ENCODE data around the gene APOL6.
"Not testable (repeated sequence)": the region's sequence is repeated elsewhere in the genome, so short reads cannot be mapped to it uniquely, and the experiment has no call there.

Gene APOL6

GRCh38 chr22:35620624-35621251 lies 27.5 kb upstream of the APOL6 start:
- TF ChIP-seq ELF4 (IDR thresholded peaks at IDR 0.05) (no peak), TARDBP (IDR thresholded peaks at IDR 0.05) (no peak), PKNOX1 (IDR thresholded peaks at IDR 0.05) (no peak), LEF1 (IDR thresholded peaks at IDR 0.05; ENCODE audit: borderline replicate concordance) (no peak), HDGF (IDR thresholded peaks at IDR 0.05; ENCODE audit: borderline replicate concordance) (no peak), FOXK2 (IDR thresholded peaks at IDR 0.05) (no peak), FOXA1 (IDR thresholded peaks at IDR 0.05) (no peak), CTBP1 (IDR thresholded peaks at IDR 0.05; ENCODE audit: borderline replicate concordance) (no peak), SUZ12 (IDR thresholded peaks at IDR 0.05) (no peak), FOXM1 (IDR thresholded peaks at IDR 0.05; ENCODE audit: borderline replicate concordance) (no peak)
- POLR2A ChIA-PET, result interaction anchor here (1.0 to 1.3 kb wide), 2 partner anchors 269 to 619 kb away, joined by 3 to 4 read pairs; partner anchors contain the start of gene APOL2
- CTCF ChIA-PET, result interaction anchor here (0.6 to 1.4 kb wide), 5 partner anchors 11 to 270 kb away, joined by 3 to 5 read pairs (median 3); no protein-coding TSS in a partner anchor
- DNase-seq (ENCODE audit: extremely low spot score), result no peak

- ChIA-PET CTCF (interaction anchor here (0.6 to 1.4 kb wide), 3 partner anchors 38 to 270 kb away, joined by 3 to 5 read pairs (median 3); no protein-coding TSS in a partner anchor), POLR2A (interaction anchor here (1.0 kb wide), 1 partner anchor 618 kb away, joined by 3 read pairs; the partner anchor contains the start of gene APOL2)
- DNase-seq (ENCODE audit: extremely low spot score), result no peak
- TF ChIP-seq BHLHE40 (IDR thresholded peaks at IDR 0.05; ENCODE audit: borderline replicate concordance) (no peak), L3MBTL2 (conservative IDR thresholded peaks at IDR 0.05) (no peak), SP1 (IDR thresholded peaks at IDR 0.05) (no peak), ELF4 (IDR thresholded peaks at IDR 0.05) (no peak), CTBP1 (IDR thresholded peaks at IDR 0.05; ENCODE audit: borderline replicate concordance) (no peak), LEF1 (IDR thresholded peaks at IDR 0.05; ENCODE audit: borderline replicate concordance) (no peak)
These were observed 26.8 kb upstream of the APOL6 start for GRCh38 chr22:35621451-35621850.

GRCh38 chr22:35622191-35622913 lies 25.9 kb upstream of the APOL6 start:
- CTCF ChIA-PET, result no interaction called here
- POLR2A ChIA-PET, result no interaction called here
- no peak for DNase-seq (ENCODE audit: extremely low spot score)
- TF ChIP-seq PKNOX1 (IDR thresholded peaks at IDR 0.05), result no peak
- no peak for TF ChIP-seq HDGF (IDR thresholded peaks at IDR 0.05; ENCODE audit: borderline replicate concordance)
- no peak for TF ChIP-seq FOXA1 (IDR thresholded peaks at IDR 0.05)
- TF ChIP-seq BHLHE40 (IDR thresholded peaks at IDR 0.05; ENCODE audit: borderline replicate concordance), result no peak
- TF ChIP-seq ARNT (IDR thresholded peaks at IDR 0.05), result no peak
- no peak for TF ChIP-seq FOXM1 (IDR thresholded peaks at IDR 0.05; ENCODE audit: borderline replicate concordance)
- no peak for TF ChIP-seq ZNF384 (IDR thresholded peaks at IDR 0.05)
- TF ChIP-seq FOXK2 (IDR thresholded peaks at IDR 0.05), result no peak
- TF ChIP-seq CTBP1 (IDR thresholded peaks at IDR 0.05; ENCODE audit: borderline replicate concordance), result no peak
- no peak for TF ChIP-seq L3MBTL2 (conservative IDR thresholded peaks at IDR 0.05)
- no peak for TF ChIP-seq TARDBP (IDR thresholded peaks at IDR 0.05)
- no peak for TF ChIP-seq SP1 (IDR thresholded peaks at IDR 0.05)
- no peak for TF ChIP-seq ELF4 (IDR thresholded peaks at IDR 0.05)
- no peak for TF ChIP-seq NFRKB (IDR thresholded peaks at IDR 0.05)
- no peak for TF ChIP-seq LEF1 (IDR thresholded peaks at IDR 0.05; ENCODE audit: borderline replicate concordance)

- CTCF ChIA-PET, result interaction anchor here (0.6 to 0.9 kb wide), 2 partner anchors 117 to 442 kb away, joined by 4 to 5 read pairs; no protein-coding TSS in a partner anchor
- DNase-seq (ENCODE audit: extremely low spot score); POLR2A ChIA-PET: not testable (repeated sequence)
These were observed 24.4 kb upstream of the APOL6 start for GRCh38 chr22:35623885-35624284.

GRCh38 chr22:35624547-35624946 lies 23.7 kb upstream of the APOL6 start:
- ChIA-PET CTCF (interaction anchor here (0.9 kb wide), 1 partner anchor 441 kb away, joined by 4 read pairs; no protein-coding TSS in a partner anchor), POLR2A (no interaction called here)
- TF ChIP-seq FOXK2 (IDR thresholded peaks at IDR 0.05), result no peak
- TF ChIP-seq FOXA1 (IDR thresholded peaks at IDR 0.05), result no peak
- no peak for TF ChIP-seq HDGF (IDR thresholded peaks at IDR 0.05; ENCODE audit: borderline replicate concordance)
- no peak for TF ChIP-seq CTBP1 (IDR thresholded peaks at IDR 0.05; ENCODE audit: borderline replicate concordance)
- TF ChIP-seq ELF4 (IDR thresholded peaks at IDR 0.05), result no peak
- no peak for TF ChIP-seq TARDBP (IDR thresholded peaks at IDR 0.05)
- TF ChIP-seq SP1 (IDR thresholded peaks at IDR 0.05), result no peak
- TF ChIP-seq ZNF384 (IDR thresholded peaks at IDR 0.05), result no peak
- no peak for TF ChIP-seq L3MBTL2 (conservative IDR thresholded peaks at IDR 0.05)
- TF ChIP-seq ARNT (IDR thresholded peaks at IDR 0.05), result no peak
- DNase-seq (ENCODE audit: extremely low spot score), result no peak

- TF ChIP-seq SP1 (IDR thresholded peaks at IDR 0.05) (no peak), ELF4 (IDR thresholded peaks at IDR 0.05) (no peak), FOXM1 (IDR thresholded peaks at IDR 0.05; ENCODE audit: borderline replicate concordance) (no peak)
- POLR2A ChIA-PET, result interaction anchor here (1.0 kb wide), 1 partner anchor 440 kb away, joined by 3 read pairs; no protein-coding TSS in a partner anchor
- CTCF ChIA-PET, result no interaction called here
- no peak for DNase-seq (ENCODE audit: extremely low spot score)
These were observed 22.3 kb upstream of the APOL6 start for GRCh38 chr22:35625763-35626432.
